ENCODE results near the gene CEP162. TPM values are rescaled to one million over a fixed set of nuclear protein-coding genes. Genes with fewer than 3 reads are reported as not detected.
"Not testable (repeated sequence)": the region's sequence is repeated elsewhere in the genome, so short reads cannot be mapped to it uniquely, and the experiment has no call there.

The CEP162 gene
- total and polyA plus RNA-seq, 5 experiments from 2014 or later = 2.4 to 9.4 (median 7.7) TPM

DNA sequence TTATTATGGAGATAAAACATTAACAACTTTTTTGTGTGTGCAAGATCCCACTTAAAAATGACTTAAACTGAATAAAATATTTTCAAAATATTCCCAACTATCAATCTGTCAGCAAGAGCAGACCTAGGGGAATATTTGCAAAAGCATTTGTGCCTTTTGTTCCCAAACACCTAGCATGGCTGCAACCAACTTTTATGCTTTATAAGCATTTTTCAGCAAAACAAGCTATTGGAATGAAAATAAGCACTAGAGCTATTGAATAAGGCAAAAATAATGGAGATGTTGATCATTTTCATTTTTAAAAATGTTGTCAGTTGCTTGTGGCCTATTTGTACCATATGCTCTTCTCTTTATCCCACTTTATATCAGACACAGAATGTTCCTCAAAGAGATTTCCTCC, 28.2 kb upstream of the CEP162 start:
- no peaks in the 10 kb centered on the region for H3K36me3 Mint-ChIP-seq
- ATAC-seq (no peak), DNase-seq (no peak)
- H3K4me1 Mint-ChIP-seq = no peaks in the 10 kb centered on the region
- H3K4me3 Mint-ChIP-seq = no peak overlapping the region
- POLR2A ChIA-PET = no interaction called here
- H3K9me3 Mint-ChIP-seq = no peaks in the 10 kb centered on the region
- H3K27me3 Mint-ChIP-seq = peaks cover 22 to 39% (median 29%) of the 10 kb centered on the region in 5 donors
- no peak overlapping the region for H3K27ac Mint-ChIP-seq

DNA sequence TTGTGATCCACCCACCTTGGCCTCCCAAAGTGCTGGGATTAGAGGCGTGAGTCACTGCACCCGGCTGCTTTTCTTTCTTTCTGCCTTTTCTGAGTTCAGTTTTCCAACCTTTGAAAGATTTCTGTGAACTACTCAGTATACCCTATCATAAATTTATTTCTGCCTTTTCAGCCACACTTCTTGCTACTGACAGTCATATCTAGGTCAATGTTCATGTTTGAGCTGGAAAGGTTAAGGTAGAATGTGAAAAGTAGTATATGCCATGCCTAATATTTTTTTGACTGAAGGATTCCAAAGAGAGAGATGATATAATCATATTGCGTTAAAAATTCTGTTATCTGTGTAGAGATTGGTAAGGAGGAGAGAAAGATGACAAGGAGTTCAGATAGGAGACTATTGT, 25.9 kb upstream of the CEP162 start:
- Mint-ChIP-seq H3K9me3 (no peaks in the 10 kb centered on the region), H3K27ac (peak overlapping the region in 1 of 10 donors; percentile 57), H3K4me1 (no peaks in the 10 kb centered on the region), H3K27me3 (peaks cover 26 to 39% (median 31%) of the 10 kb centered on the region in 5 donors), H3K4me3 (no peak overlapping the region), H3K36me3 (no peaks in the 10 kb centered on the region)
- DNase-seq (no peak), ATAC-seq (no peak)
- POLR2A ChIA-PET = no interaction called here

DNA sequence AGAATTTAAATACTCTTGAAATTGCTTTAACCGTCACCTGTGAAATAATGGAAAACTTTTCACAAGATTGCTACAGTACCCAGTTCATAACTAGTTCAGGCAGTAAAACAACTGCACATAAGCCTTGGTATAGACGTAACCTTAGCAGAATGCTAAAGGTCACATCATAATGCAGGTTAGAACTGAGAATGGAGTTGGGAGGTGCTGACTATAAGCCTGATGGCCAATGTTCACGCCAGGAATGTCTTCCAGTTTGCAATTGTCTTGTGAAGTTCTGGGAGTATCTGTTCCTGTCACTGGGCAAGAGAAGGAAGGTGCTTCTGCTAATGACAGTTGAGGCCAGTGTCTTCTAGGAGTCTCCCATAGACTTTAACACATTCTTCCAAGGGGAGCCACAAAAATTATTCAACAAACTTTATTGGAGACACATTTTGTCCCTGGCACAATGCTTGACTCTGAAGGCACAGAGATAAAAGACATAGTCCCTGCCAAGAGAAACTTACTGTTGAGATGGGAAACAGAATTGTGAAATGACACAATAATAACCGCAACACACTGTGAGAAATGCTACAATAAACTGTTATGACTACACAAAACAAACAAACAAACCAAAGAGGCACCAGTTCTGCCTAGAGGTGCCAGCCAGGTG, 24.6 kb upstream of the CEP162 start:
- H3K4me3 Mint-ChIP-seq = no peak overlapping the region
- ATAC-seq = no peak

DNA sequence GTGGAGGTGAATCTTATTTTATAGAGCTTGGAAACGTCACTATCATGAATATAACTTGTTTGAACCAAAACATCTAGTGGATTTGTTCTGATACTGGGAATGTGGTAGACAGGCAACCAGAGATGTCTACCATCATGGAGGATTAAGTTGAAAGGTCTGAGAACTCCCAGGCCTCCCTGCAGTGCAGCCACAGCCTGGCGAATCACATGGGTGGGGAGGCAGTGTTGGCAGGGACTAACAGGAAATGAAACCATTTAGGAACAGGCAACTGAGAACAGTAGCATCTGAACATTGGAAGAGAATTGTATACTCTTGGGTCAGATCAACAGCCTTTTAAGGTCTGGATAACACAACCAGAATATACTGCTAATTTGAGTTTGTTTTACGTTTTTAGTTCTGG, 22.3 kb upstream of the CEP162 start:
- POLR2A ChIA-PET = no interaction called here
- Mint-ChIP-seq H3K4me3 (no peak overlapping the region), H3K9me3 (no peaks in the 10 kb centered on the region), H3K4me1 (no peaks in the 10 kb centered on the region), H3K36me3 (no peaks in the 10 kb centered on the region), H3K27ac (peak overlapping the region in 1 of 10 donors; percentile 65), H3K27me3 (peaks cover 19 to 32% (median 22%) of the 10 kb centered on the region in 5 donors)
- DNase-seq = no peak
- no peak for ATAC-seq

More for the DNA sequence above, 24.6 kb upstream of the CEP162 start:
- Mint-ChIP-seq H3K36me3 (no peaks in the 10 kb centered on the region), H3K4me1 (no peaks in the 10 kb centered on the region), H3K27me3 (peaks cover 26 to 39% (median 31%) of the 10 kb centered on the region in 5 donors), H3K27ac (peak overlapping the region in 1 of 10 donors; percentile 5), H3K9me3 (no peaks in the 10 kb centered on the region)
- POLR2A ChIA-PET = no interaction called here
- no peak for DNase-seq

DNA sequence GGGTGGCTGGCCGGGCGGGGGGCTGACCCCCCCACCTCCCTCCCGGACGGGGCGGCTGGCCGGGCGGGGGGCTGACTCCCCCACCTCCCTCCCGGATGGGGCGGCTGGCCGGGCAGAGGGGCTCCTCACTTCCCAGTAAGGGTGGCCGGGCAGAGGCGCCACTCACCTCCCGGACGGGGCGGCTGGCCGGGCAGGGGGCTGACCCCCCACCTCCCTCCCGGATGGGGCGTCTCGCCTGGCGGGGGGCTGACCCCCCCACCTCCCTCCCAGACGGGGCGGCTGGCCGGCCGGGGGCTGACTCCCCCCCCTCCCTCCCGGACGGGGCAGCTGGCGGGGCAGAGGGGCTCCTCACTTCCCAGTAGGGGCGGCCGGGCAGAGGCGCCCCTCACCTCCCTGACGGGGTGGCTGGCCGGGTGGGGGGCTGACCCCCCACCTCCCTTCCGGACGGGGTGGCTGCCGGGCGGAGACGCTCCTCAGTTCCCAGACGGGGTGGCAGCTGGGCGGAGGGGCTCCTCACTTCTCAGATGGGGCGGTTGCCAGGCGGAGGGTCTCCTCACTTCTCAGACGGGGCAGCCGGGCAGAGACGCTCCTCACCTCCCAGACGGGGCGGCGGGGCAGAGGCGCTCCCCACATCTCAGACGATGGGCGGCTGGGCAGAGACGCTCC, 17.1 kb upstream of the CEP162 start:
- ATAC-seq, H3K4me1 Mint-ChIP-seq, DNase-seq, H3K27ac Mint-ChIP-seq, H3K9me3 Mint-ChIP-seq, H3K4me3 Mint-ChIP-seq, H3K27me3 Mint-ChIP-seq, POLR2A ChIA-PET, H3K36me3 Mint-ChIP-seq: not testable (repeated sequence)

DNA sequence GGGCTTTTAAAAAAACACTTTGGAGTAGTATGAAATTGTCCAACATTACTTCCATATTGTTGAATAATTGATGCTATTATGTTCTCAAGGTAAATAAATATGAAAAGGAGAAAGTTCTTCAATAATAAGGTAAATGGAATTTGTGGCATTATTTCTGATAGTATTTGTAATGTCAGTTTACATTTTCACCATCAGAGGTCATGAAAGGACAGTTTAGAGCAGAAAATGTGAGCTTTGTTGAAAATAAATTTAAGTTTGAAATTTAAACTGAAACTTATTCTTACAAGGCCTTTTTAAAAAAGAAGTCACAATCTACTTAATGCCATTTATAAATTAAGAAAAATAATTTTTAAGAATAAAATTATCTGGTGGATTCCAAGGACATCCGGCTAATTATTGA, 15.8 kb upstream of the CEP162 start:
- ATAC-seq = no peak
- POLR2A ChIA-PET = no interaction called here

DNA sequence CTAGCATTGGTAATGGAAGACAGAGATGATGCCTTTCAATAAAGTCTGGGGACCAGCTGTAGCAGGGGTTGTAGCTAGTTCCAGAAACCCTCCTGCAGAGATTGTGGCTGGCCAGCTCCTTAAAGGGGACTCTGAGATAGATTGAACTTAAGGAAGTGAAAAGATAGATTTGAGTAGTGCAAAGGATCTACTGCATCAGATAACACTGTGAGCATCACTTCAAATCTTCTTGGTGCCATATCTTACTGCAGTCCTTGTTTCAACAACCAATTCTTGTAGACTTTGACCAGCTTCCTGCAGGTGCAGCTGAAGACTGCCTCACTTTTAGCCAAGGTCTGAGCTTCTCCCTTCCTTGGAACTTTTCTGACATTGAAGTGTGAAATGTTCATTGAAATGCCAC, 14.8 kb upstream of the CEP162 start:
- Mint-ChIP-seq H3K27me3 (peaks cover 3 to 19% (median 9%) of the 10 kb centered on the region in 5 donors), H3K4me3 (no peak overlapping the region), H3K9me3 (peaks cover 0 to 2% (median 0%) of the 10 kb centered on the region in 9 donors), H3K36me3 (no peaks in the 10 kb centered on the region), H3K4me1 (no peaks in the 10 kb centered on the region), H3K27ac (no peak overlapping the region)
- no peak for ATAC-seq
- POLR2A ChIA-PET = no interaction called here
- DNase-seq = no peak

More for the DNA sequence above, 15.8 kb upstream of the CEP162 start:
- Mint-ChIP-seq H3K27me3 (peaks cover 0 to 10% (median 2%) of the 10 kb centered on the region in 5 donors), H3K9me3 (no peaks in the 10 kb centered on the region), H3K27ac (no peak overlapping the region), H3K4me3 (no peak overlapping the region), H3K36me3 (no peaks in the 10 kb centered on the region), H3K4me1 (no peaks in the 10 kb centered on the region)
- no peak for DNase-seq

DNA sequence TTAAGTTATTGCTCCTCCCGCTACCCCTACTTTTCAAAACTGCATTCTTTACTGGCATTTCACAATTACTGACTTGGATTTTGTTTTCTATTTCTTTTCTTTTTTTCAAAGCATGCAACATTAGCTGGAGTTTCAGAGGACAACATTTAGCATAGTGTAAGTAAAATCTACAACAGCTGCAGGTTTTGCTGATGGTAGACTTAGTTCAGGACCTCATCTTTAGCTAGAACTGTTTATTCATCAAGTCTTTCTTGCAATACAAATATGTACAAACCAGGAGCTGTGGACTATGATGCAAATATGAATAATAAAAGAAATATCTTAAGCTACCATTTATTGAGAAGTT, 728 bp upstream of the CEP162 start:
- no peak for DNase-seq
- Mint-ChIP-seq H3K27me3 (peaks cover 12 to 20% (median 12%) of the 10 kb centered on the region in 5 donors), H3K4me3 (peak overlapping the region; percentile 89 to 100 (median 98)), H3K27ac (peak overlapping the region; percentile 82 to 99 (median 96)), H3K9me3 (no peaks in the 10 kb centered on the region), H3K4me1 (peaks cover 4 to 28% (median 26%) of the 10 kb centered on the region in 4 donors), H3K36me3 (no peaks in the 10 kb centered on the region)
- ATAC-seq = no peak
- POLR2A ChIA-PET = interaction anchor here (1.4 to 2.2 kb wide), 4 partner anchors 369 to 1450 kb away, joined by 3 to 11 read pairs (median 7); partner anchors contain the start of genes CYB5R4, DOP1A and SYNCRIP

DNA sequence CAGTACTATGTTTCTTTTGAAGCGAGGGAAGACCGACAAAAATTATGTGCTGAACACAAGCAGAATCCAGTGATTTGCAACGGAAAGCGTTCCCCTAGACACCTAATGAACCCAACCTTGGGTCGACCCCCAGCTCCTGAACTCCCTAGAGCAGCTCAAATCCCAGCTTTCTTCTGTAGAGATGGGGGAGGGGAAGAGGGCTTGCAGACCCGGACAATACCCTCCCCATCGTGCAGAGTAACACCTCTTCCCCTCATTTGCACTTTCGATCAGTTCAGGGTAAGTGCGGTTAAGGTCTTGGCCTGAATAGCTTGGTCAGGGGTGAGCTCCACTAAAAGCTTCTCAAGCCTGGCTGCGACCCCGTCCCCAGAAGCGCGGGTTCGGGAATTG, 404 bp downstream of the CEP162 start:
- Mint-ChIP-seq H3K9me3 (no peaks in the 10 kb centered on the region), H3K4me1 (peaks cover 6 to 28% (median 26%) of the 10 kb centered on the region in 4 donors), H3K4me3 (peak overlapping the region; percentile 89 to 100 (median 98)), H3K36me3 (no peaks in the 10 kb centered on the region), H3K27ac (peak overlapping the region; percentile 82 to 99 (median 96)), H3K27me3 (peaks cover 4 to 12% (median 6%) of the 10 kb centered on the region in 5 donors)
- POLR2A ChIA-PET = interaction anchor here (1.5 to 2.2 kb wide), 3 partner anchors 368 to 1451 kb away, joined by 3 to 11 read pairs (median 7); partner anchors contain the start of genes CYB5R4 and SYNCRIP
- DNase-seq = no peak
- peak in 1 of 2 donors; percentile 7 for ATAC-seq

DNA sequence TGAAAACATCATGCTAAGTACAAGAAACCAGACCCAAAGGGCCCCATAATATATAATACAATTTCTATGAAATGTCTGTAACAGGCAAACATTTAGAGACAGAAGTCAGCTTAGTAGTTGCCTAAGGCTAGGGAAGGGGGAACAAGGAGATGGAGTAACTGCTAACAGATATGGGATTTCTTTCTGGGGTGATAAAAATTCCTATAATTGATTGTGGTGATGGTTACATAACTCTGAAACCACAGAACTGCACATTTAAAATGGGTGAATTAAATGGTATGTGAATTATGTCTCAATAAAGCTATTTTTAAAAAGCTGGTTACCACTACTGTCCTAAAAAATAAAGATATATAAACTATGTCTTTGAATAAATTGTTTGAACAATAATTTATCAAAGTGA, 3.2 kb downstream of the CEP162 start:
- peaks cover 0 to 5% (median 0%) of the 10 kb centered on the region in 3 donors for H3K36me3 Mint-ChIP-seq
- no peak for ATAC-seq
- POLR2A ChIA-PET = interaction anchor here (0.7 kb wide), 1 partner anchor 1453 kb away, joined by 3 read pairs; no protein-coding TSS in a partner anchor
- peaks cover 13 to 29% (median 26%) of the 10 kb centered on the region in 4 donors for H3K4me1 Mint-ChIP-seq
- no peaks in the 10 kb centered on the region for H3K27me3 Mint-ChIP-seq
- no peaks in the 10 kb centered on the region for H3K9me3 Mint-ChIP-seq
- no peak overlapping the region for H3K4me3 Mint-ChIP-seq
- no peak overlapping the region for H3K27ac Mint-ChIP-seq
- no peak for DNase-seq

DNA sequence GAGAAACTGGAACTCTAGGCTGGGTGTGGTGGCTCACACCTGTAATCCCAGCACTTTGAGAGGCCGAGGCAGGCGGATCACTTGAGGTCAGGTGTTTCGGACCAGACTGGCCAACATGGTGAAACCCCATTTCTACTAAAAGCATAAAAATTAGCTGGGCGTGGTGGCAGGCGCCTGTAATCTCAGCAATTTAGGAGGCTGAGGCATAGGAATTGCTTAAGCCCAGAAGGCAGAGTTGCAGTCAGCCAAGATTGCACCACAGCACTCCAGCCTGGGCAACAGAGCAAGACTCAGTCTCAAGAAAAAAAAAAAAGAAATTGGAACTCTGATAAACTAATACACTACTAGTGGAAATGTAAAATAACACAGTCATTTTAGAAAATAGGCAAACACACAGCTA, 3.8 kb downstream of the CEP162 start:
- DNase-seq, H3K36me3 Mint-ChIP-seq, H3K9me3 Mint-ChIP-seq, H3K27ac Mint-ChIP-seq, ATAC-seq, H3K27me3 Mint-ChIP-seq, H3K4me3 Mint-ChIP-seq: not testable (repeated sequence)
- POLR2A ChIA-PET = interaction anchor here (0.7 kb wide), 1 partner anchor 1454 kb away, joined by 3 read pairs; no protein-coding TSS in a partner anchor
- H3K4me1 Mint-ChIP-seq = peaks cover 12 to 27% (median 24%) of the 10 kb centered on the region in 4 donors

DNA sequence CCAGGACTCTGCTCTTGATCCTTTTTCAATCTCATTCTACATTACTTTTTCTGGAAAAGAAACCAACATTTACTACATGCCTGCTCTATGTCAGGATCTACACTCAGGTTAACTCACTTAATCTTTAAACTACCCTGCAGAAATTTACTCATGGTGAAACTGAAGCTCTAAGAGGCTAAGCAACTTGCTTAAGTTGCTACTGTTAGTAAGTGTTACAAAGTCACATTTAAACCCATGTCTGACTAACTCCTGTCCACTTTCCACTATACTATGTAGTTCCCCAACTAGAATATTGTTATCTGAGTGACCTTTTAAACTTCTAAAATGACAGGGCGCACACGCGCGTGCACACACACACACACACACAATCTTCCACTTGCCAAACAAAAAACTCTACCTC, 5.0 kb downstream of the CEP162 start:
- Mint-ChIP-seq H3K4me3 (no peak overlapping the region), H3K27me3 (no peaks in the 10 kb centered on the region), H3K36me3 (peaks cover 0 to 5% (median 0%) of the 10 kb centered on the region in 3 donors), H3K4me1 (peaks cover 10 to 21% (median 17%) of the 10 kb centered on the region in 4 donors), H3K27ac (peak overlapping the region in 1 of 10 donors; percentile 17), H3K9me3 (no peaks in the 10 kb centered on the region)
- POLR2A ChIA-PET = no interaction called here
- ATAC-seq (no peak), DNase-seq (no peak)

DNA sequence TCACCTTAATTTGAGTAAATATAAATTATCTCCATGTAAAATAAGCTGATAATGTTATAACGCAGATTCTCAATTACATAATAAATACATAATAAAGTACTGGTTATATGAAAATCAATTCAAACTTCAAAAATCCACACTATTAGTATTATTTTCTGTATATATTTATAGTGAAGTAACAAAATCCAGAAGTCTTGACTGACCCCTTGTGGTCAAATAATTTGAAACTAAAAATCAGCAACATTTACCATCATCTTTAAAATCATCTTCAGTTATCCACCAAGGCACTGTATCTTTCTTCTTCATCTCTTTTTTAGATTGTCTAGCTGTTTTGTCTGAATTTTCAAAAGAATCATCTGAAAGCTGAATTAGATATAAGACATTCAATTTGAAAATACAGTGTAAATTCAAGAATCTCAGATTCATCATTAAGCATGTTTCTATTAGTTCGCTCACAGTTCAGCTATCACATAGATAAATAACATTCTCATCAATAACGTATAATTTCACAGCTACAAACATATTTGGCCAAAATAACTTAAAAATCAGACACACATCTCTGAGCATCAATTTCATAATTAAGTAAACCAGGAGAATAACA, 6.5 kb downstream of the CEP162 start:
- H3K27me3 Mint-ChIP-seq = no peaks in the 10 kb centered on the region

More for the DNA sequence above, 6.5 kb downstream of the CEP162 start:
- ATAC-seq (no peak), DNase-seq (peak in 1 of 10 donors; percentile 16)
- peaks cover 4 to 11% (median 9%) of the 10 kb centered on the region in 4 donors for H3K4me1 Mint-ChIP-seq
- peaks cover 0 to 7% (median 0%) of the 10 kb centered on the region in 3 donors for H3K36me3 Mint-ChIP-seq
- POLR2A ChIA-PET = no interaction called here
- H3K9me3 Mint-ChIP-seq = no peaks in the 10 kb centered on the region
- no peak overlapping the region for H3K4me3 Mint-ChIP-seq
- H3K27ac Mint-ChIP-seq = no peak overlapping the region
